ENCODE data around the gene PIK3C3. TPM values are rescaled to one million over a fixed set of nuclear protein-coding genes. Genes with fewer than 3 reads are reported as not detected.
"Not testable (repeated sequence)": the region's sequence is repeated elsewhere in the genome, so short reads cannot be mapped to it uniquely, and the experiment has no call there.

The PIK3C3 gene
- total RNA-seq, 4 donors from 2014 or later, result 34.3 to 66.5 (median 38.0) TPM

DNA sequence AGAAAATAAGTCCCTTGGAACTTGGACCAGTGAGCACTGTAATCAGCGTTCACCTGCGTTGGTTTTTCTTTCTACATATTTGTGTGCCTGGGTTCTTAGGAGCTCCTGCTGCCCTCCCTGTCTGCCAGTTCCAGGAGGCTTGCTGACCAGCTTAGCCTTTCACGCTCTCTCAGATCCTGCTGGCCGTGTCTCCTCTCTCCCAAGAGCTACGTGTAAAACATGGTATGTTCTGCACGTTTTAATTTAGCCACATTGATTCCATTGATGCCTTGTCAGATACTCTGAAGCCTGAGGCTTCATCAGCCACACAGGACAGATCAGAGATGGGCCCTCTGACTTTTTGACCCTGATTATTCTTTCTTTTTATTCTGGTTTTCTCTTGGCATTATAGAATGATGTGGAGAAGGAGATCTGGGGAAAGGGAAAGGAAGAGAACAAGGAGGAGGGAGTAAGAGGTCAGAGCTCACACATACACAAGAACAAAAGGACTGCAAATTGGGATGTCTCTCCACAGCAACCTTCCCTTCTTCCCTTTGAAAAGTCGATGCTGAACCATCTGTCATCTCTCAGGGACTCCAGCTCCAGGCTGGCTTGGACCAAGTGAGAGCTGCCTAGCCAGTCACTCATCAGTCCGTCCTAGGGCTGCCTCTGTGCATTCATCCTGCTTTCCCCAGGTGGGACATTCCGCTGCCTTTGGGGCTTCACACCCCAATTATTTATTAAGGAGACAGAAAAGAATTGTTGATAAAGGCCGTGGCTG lies 152.8 kb downstream of the PIK3C3 start:
- DNase-seq (ENCODE audit: low spot score) (no peak), ATAC-seq (ENCODE audit: low FRiP score) (no peak)
- TF ChIP-seq, protein P1, sequence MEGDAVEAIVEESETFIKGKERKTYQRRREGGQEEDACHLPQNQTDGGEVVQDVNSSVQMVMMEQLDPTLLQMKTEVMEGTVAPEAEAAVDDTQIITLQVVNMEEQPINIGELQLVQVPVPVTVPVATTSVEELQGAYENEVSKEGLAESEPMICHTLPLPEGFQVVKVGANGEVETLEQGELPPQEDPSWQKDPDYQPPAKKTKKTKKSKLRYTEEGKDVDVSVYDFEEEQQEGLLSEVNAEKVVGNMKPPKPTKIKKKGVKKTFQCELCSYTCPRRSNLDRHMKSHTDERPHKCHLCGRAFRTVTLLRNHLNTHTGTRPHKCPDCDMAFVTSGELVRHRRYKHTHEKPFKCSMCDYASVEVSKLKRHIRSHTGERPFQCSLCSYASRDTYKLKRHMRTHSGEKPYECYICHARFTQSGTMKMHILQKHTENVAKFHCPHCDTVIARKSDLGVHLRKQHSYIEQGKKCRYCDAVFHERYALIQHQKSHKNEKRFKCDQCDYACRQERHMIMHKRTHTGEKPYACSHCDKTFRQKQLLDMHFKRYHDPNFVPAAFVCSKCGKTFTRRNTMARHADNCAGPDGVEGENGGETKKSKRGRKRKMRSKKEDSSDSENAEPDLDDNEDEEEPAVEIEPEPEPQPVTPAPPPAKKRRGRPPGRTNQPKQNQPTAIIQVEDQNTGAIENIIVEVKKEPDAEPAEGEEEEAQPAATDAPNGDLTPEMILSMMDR (IDR thresholded peaks at IDR 0.05), result no peak

DNA sequence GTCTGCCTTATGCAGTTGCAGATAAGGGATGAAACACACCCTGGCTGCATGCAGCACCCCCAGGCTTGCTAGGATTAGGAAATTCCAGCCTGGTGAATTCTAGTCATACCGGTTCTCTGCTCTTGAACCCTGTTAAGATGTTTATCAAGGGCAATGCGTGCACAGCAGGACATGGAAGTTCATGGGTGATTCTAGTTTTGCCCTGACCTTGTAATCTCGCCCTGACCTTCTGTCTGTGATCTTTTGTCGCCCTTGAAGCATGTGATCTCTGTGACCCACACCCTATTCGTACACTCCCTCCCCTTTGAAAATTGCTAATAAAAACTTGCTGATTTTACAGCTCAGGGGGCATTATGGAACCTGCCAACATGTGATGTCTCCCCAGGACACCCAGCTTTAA lies 157.1 kb downstream of the PIK3C3 start:
- not testable (repeated sequence) for DNase-seq (ENCODE audit: low spot score); ATAC-seq (ENCODE audit: low FRiP score)

DNA sequence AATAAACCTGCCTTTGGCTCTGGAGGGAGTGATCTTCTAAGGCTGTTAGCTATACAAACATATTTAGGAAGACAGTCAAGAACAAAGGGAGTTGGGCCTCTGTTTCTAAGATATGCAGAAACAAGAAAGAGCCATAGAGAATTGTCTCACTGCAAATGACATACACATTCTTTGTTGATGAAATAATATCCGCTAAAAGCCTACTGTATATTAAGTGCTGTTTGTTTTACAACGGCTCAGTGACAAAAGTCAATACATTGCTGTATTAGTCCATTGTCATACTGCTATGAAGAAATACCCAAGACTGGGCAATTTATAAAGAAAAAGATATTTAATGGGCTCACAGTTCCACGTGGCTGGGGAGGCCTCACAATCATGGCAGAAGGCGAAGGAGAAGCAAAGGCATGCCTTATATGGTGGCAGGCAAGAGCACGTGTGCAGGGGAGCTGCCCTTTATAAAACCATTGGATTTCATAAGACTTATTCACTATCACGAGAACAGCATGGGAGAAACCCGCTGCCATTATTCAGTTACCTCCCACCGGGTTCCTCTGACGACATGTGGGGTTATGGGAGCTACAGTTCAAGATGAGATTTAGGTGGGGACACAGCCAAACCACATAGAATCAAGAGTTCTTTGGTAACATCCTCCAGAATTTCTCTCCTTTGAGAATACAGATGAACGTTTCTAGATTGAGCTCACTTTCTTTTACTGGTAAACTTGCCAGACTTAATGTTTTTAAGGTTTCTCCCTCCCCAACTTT lies 157.8 kb downstream of the PIK3C3 start:
- ATAC-seq (ENCODE audit: low FRiP score) (no peak), DNase-seq (ENCODE audit: low spot score) (no peak)
- TF ChIP-seq, protein P1 (IDR thresholded peaks at IDR 0.05), result no peak

DNA sequence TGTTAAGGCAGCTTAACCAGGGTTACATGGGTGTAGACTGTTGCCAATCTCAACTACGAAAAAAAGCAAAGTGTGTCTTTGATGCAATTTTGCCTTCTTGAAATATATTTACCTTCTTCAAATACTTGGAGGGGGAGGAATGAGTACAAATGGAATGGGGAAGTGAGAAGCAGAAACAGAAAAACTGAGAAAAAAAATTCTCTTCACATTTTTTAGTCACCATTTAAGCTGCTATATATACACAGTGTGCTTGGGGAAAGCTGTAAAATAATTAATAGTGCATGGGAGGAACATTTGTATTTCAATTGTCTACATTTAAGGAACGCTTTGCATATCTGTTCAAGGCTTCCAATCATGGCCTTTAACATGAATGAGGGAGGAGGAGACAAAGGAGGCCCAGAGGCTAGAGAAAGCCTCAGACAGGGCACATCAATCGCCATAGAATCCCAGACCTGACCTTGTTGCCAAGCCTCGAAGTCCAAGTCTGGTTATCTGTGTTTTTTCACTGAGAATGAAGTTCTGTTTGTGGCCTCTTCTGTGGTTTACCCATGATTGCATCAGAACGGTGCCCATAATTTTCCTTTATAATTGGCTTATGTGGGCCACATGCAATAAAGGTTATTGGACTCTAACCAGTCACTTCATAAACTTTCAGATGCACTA lies 158.6 kb downstream of the PIK3C3 start:
- TF ChIP-seq, protein P1 (IDR thresholded peaks at IDR 0.05), result no peak
- ATAC-seq (ENCODE audit: low FRiP score), result no peak
- no peak for DNase-seq (ENCODE audit: low spot score)

DNA sequence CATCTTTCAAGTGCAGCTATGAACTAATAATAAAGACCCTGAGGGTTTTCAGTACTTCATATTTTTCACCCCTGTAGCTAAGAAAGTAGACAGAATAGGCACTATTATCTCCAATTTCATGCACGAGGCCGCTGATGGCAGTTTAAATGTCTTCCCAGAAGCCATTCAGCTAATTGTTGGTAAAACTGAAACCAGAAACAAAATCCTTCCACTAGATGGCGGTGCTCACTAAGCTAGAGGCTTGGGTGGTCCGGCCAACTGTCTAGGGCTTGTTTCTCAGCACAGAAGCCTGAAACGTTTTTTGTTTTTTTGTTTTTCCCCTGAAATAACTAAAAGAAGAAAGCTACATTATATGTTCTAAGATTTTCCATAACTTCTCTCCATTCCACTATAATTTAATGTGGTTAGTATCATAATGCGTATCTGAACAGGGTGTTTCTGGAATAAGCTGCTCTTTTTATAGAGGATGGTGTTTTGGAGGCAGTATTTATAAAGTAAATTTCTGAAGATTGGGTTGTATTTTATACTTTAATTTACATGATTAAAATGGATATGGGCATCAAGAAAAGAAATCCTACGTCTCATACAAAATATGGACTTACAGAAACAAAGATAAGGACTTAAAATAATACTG lies 159.4 kb downstream of the PIK3C3 start:
- TF ChIP-seq, protein P1 (IDR thresholded peaks at IDR 0.05), result peak in 2 of 3 donors; percentile 74 to 84
- ATAC-seq (ENCODE audit: low FRiP score), result peak; percentile 59
- no peak for DNase-seq (ENCODE audit: low spot score)

DNA sequence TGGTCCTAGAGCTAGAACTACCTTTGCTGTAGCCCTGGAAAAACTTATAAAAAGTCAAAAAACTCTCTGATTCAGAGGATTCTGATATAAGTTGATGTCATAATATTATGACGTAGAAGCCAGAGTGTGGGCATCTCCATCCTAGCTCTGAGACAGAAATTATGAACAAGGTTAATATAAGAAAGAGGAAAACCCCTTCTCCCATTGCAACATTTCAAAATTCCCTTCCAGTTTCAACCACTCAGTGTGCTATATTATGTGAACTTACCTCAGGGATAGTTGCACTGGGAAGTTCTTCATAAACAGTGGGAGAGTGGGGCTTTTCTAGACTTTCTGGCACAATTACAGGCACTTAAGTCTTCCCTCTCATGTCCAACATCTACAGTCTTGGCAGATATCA lies 171.6 kb downstream of the PIK3C3 start:
- no peak for DNase-seq (ENCODE audit: low spot score)
- TF ChIP-seq, protein P1 (IDR thresholded peaks at IDR 0.05), result no peak
- ATAC-seq (ENCODE audit: low FRiP score), result no peak

Measured in omental fat pad (tissue), 4 donors.